ENCODE measurements around the gene INTS3.

Gene INTS3

GRCh38 chr1:153796786-153797659, 69.2 kb downstream of the INTS3 start:
- DNase-seq: peak; percentile 54 to 64

GRCh38 chr1:153798468-153798780, 70.6 kb downstream of the INTS3 start:
- DNase-seq: no peak

GRCh38 chr1:153799016-153799415, 71.2 kb downstream of the INTS3 start:
- no peak for DNase-seq

- no peak for DNase-seq
Observed at GRCh38 chr1:153799566-153800465, 72.0 kb downstream of the INTS3 start.

GRCh38 chr1:153800516-153800915, 72.7 kb downstream of the INTS3 start:
- DNase-seq: no peak

- DNase-seq: no peak
Observed at GRCh38 chr1:153801028-153801625, 73.3 kb downstream of the INTS3 start.

GRCh38 chr1:153801786-153802697, 74.2 kb downstream of the INTS3 start:
- DNase-seq: no peak

- DNase-seq: no peak
Observed at GRCh38 chr1:153803470-153804056, 75.7 kb downstream of the INTS3 start.

- DNase-seq: no peak
Observed at GRCh38 chr1:153804112-153804511, 76.3 kb downstream of the INTS3 start.

GRCh38 chr1:153805042-153805745, 77.3 kb downstream of the INTS3 start:
- peak; percentile 90 to 92 for DNase-seq

GRCh38 chr1:153805886-153806719, 78.3 kb downstream of the INTS3 start:
- peak; percentile 28 to 51 for DNase-seq

- DNase-seq: no peak
Observed at GRCh38 chr1:153816283-153816889, 88.5 kb downstream of the INTS3 start.

GRCh38 chr1:153818876-153819275, 91.0 kb downstream of the INTS3 start:
- DNase-seq: no peak

Data from AML-193 (cell line).